Gastrocnemius medialis (tissue), 4 donors: ENCODE measurements around the gene DISP3. TPM values are rescaled to one million over a fixed set of nuclear protein-coding genes. Genes with fewer than 3 reads are reported as not detected.

Experiments used
- ATAC-seq, 2 donors: fragments of 150-250 bp; one replicate each; pipeline ENCODE4 v1.9.1; 2016
- DNase-seq, 2 donors: peaks; one replicate each; pipeline ENCODE4 v3.0.0-alpha.2; 2019
- H3K27ac ChIP-seq, 4 donors: fragments of 200-600 bp; sonication (generic); 1 replicate in 1 of 4; 2 replicates in 3 of 4; pipeline ENCODE4 v1.5.1; 2016 to 2018; ENCODE audit warnings: mild to moderate bottlenecking in 2 of 4, moderate library complexity in 1 of 4
- H3K27me3 ChIP-seq, 3 donors: fragments of 200-600 bp; sonication (generic) in 2 of 3; 1 replicate in 1 of 3; 2 replicates in 2 of 3; pipeline versions ENCODE4 v1.5.1 to v1.6.0; 2016 to 2019; ENCODE audit warnings: mild to moderate bottlenecking in 1 of 3, moderate library complexity in 1 of 3
- H3K36me3 ChIP-seq, 2 donors: fragments of 200-600 bp; sonication (generic) in 1 of 2; one replicate each; pipeline ENCODE4 v1.5.1; 2017 to 2018
- H3K4me1 ChIP-seq, 2 donors: fragments of 200-600 bp; sonication (generic) in 1 of 2; one replicate each; pipeline ENCODE4 v1.5.1; 2016 to 2017; ENCODE audit warnings: mild to moderate bottlenecking in 2 of 2
- H3K4me3 ChIP-seq, 4 donors: fragments of 200-600 bp; sonication (generic) in 3 of 4; 1 replicate in 1 of 4; 2 replicates in 3 of 4; pipeline ENCODE4 v1.5.1; 2016 to 2019; ENCODE audit warnings: mild to moderate bottlenecking in 2 of 4
- H3K9me3 ChIP-seq, 3 donors: fragments of 200-600 bp; sonication (generic) in 2 of 3; 1 replicate in 1 of 3; 2 replicates in 2 of 3; pipeline ENCODE4 v1.5.1; 2016 to 2019
- CTCF ChIP-seq, 5 experiments: fragments of 450-650 bp in 3 of 5; fragments of 200-600 bp in 2 of 5; sonication (generic) in 2 of 5; IDR thresholded peaks in 4 of 5; conservative IDR thresholded peaks in 1 of 5; 1 replicate in 4 of 5; 2 replicates in 1 of 5; pipeline ENCODE4 v1.5.1; 2016 to 2019; ENCODE audit warnings: antibody characterized with exemption in 5 of 5, mild to moderate bottlenecking in 3 of 5, moderate library complexity in 3 of 5
- POLR2A ChIP-seq, 2 donors: fragments of 450-650 bp; IDR thresholded peaks; one replicate each; pipeline ENCODE4 v1.6.1; 2017; ENCODE audit warnings: antibody characterized with exemption in 2 of 2, mild to moderate bottlenecking in 2 of 2, moderate library complexity in 2 of 2
- in situ Hi-C, 4 donors: fragments of 200-750 bp; cut with MboI; loops; one replicate each; pipeline versions ENCODE4 v1.15.0 to v1.8.0; 2017; ENCODE audit warnings: low sequenced_read_pairs in 4 of 4
- intact Hi-C: fragments of 100-400 bp; cut with DNase I; formaldehyde crosslinking; loops from one replicate; pipeline ENCODE4 v1.15.1; 2023; ENCODE audit warnings: low total_unique reads
- total RNA-seq, 4 donors: library from RNA; depleted of rRNA; stranded (reverse); fragments of >200 nt; gene quantifications; one replicate each; pipeline versions ENCODE4 v1.1.0 to v1.2.3, GENCODE V29; 2016

The DISP3 gene
- total RNA-seq, 4 donors from 2014 or later = not detected

DNA sequence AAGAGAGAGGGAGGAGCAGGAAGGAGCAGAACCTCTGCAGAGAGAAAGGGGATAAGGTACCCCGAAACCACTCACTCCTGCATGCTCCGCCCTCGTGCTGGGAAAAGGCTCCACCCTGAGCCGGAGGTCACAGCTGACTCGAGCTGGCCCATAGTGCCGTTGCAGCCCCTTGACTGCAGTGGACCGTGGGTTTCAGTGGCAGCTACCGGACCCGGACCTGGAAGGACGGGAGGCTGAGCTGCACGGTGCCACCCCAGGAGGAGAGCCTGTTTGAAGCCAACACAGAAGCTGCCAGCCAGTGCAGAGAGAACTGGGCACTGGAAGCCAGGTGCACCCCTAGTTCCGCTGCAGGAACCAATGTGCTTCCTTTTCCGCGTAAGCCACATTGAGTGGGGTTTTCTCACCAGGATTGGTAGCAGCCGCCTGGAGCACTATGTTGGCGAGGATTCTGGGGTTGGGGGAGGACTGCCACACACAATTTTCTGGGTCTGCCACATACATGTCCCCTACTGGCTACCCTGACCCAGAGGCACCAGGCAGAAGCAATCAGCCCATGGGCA is 91.9 kb downstream of the DISP3 start:
- no peak overlapping the region for H3K4me3 ChIP-seq
- H3K4me1 ChIP-seq = no peaks in the 10 kb centered on the region
- no peak overlapping the region for H3K27ac ChIP-seq
- H3K9me3 ChIP-seq = no peaks in the 10 kb centered on the region
- in situ Hi-C loops (no loop called here), intact Hi-C loops (no loop called here)
- DNase-seq (no peak), ATAC-seq (no peak)
- no peaks in the 10 kb centered on the region for H3K36me3 ChIP-seq
- TF ChIP-seq POLR2A (IDR thresholded peaks at IDR 0.05) (no peak), CTCF (IDR thresholded peaks at IDR 0.05 in 4 of 5, conservative IDR thresholded peaks at IDR 0.05 in 1 of 5) (no peak)
- peaks cover 8 to 15% (median 15%) of the 10 kb centered on the region in 3 donors for H3K27me3 ChIP-seq

- DNase-seq = no peak
Observed at GRCh38 chr1:11571906-11572616, 93.1 kb downstream of the DISP3 start.

DNA sequence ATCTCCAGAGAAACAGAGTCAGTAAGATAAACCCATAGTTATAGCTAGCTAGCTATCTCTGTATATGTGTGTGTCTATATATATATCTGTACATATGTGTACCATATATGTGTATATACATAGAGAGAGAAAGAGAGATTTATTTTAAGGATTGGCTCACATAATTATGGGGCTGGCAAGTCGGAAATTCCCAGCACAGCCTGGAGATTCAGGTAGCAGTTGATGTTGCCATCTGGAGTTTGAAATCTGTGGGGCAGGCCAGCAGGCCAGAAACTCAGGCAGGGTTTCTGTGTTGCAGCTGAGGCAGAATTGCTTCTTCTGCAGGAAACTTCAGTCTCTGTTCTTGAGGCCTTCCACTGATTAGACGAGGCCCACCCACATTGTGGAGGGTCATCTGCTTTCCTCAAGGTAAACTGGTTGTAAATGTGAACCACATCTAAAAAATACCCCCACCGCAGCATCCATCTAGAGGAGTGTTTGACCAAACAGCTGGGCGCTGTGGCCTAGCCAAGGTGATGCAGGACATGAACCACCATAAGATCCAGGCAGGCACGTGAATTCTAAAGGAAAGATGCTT is 94.2 kb downstream of the DISP3 start:
- TF ChIP-seq POLR2A (IDR thresholded peaks at IDR 0.05) (no peak), CTCF (IDR thresholded peaks at IDR 0.05 in 4 of 5, conservative IDR thresholded peaks at IDR 0.05 in 1 of 5) (no peak)
- in situ Hi-C loops (no loop called here), intact Hi-C loops (no loop called here)
- Histone ChIP-seq H3K27me3 (peaks cover 4 to 20% (median 9%) of the 10 kb centered on the region in 3 donors), H3K4me1 (no peaks in the 10 kb centered on the region), H3K36me3 (no peaks in the 10 kb centered on the region), H3K27ac (no peak overlapping the region), H3K4me3 (no peak overlapping the region), H3K9me3 (no peaks in the 10 kb centered on the region)
- ATAC-seq (no peak), DNase-seq (no peak)

More at GRCh38 chr1:11571906-11572616, 93.1 kb downstream of the DISP3 start:
- Histone ChIP-seq H3K4me1 (no peaks in the 10 kb centered on the region), H3K9me3 (no peaks in the 10 kb centered on the region), H3K27ac (no peak overlapping the region), H3K4me3 (no peak overlapping the region), H3K36me3 (no peaks in the 10 kb centered on the region), H3K27me3 (peaks cover 8 to 22% (median 14%) of the 10 kb centered on the region in 3 donors)
- intact Hi-C loops (no loop called here), in situ Hi-C loops (no loop called here)
- no peak for ATAC-seq
- no peak for TF ChIP-seq CTCF (IDR thresholded peaks at IDR 0.05 in 4 of 5, conservative IDR thresholded peaks at IDR 0.05 in 1 of 5)
- TF ChIP-seq POLR2A (IDR thresholded peaks at IDR 0.05) = no peak

GRCh38 chr1:11575553-11575952 is 96.6 kb downstream of the DISP3 start:
- ATAC-seq (no peak), DNase-seq (no peak)
- no peak overlapping the region for H3K27ac ChIP-seq
- peaks cover 0 to 21% (median 4%) of the 10 kb centered on the region in 3 donors for H3K27me3 ChIP-seq
- H3K9me3 ChIP-seq = no peaks in the 10 kb centered on the region
- intact Hi-C loops = no loop called here
- TF ChIP-seq POLR2A (IDR thresholded peaks at IDR 0.05) (no peak), CTCF (IDR thresholded peaks at IDR 0.05 in 4 of 5, conservative IDR thresholded peaks at IDR 0.05 in 1 of 5) (no peak)
- no peaks in the 10 kb centered on the region for H3K4me1 ChIP-seq
- in situ Hi-C loops = no loop called here
- no peaks in the 10 kb centered on the region for H3K36me3 ChIP-seq
- H3K4me3 ChIP-seq = no peak overlapping the region
